NCI-H146 (cell line): ENCODE results near the gene AP3M1.

Experiments used
- DNase-seq: peaks from one replicate; lab custom pipeline; 2025; lab: John Stamatoyannopoulos, UW

The AP3M1 gene

GRCh38 chr10:74079936-74080590, 70.6 kb downstream of the AP3M1 start:
- no peak for DNase-seq

- no peak for DNase-seq
Observed at GRCh38 chr10:74079028-74079935, 71.3 kb downstream of the AP3M1 start.

GRCh38 chr10:74078037-74078436, 72.6 kb downstream of the AP3M1 start:
- DNase-seq = no peak

- no peak for DNase-seq
Observed at GRCh38 chr10:74077416-74077815, 73.2 kb downstream of the AP3M1 start.

GRCh38 chr10:74076961-74077360, 73.7 kb downstream of the AP3M1 start:
- no peak for DNase-seq

GRCh38 chr10:74075906-74076305, 74.7 kb downstream of the AP3M1 start:
- no peak for DNase-seq

- DNase-seq = no peak
Observed at GRCh38 chr10:74072503-74072902, 78.1 kb downstream of the AP3M1 start.

- no peak for DNase-seq
Observed at GRCh38 chr10:74071157-74071556, 79.5 kb downstream of the AP3M1 start.
